ENCODE data around the gene ASCL4. TPM values are rescaled to one million over a fixed set of nuclear protein-coding genes. Genes with fewer than 3 reads are reported as not detected.
"Not testable (repeated sequence)": the region's sequence is repeated elsewhere in the genome, so short reads cannot be mapped to it uniquely, and the experiment has no call there.

The ASCL4 gene
- total and polyA plus RNA-seq, 2 of the 8 experiments (the other 6 are each of a cell fraction or from before 2014, with no cell fraction given): not detected

- not testable (repeated sequence) for H3K27me3 ChIP-seq (replicated peaks in 1 of 4; ENCODE audit: control insufficient read depth in 3 of 4, extremely low read depth in 1 of 4, insufficient read depth in 3 of 4, low read length in 3 of 4)
Measured at GRCh38 chr12:107727742-107728141, 46.8 kb upstream of the ASCL4 start.

More at GRCh38 chr12:107727742-107728141, 46.8 kb upstream of the ASCL4 start:
- H2BK120ac ChIP-seq (replicated peaks; ENCODE audit: low read depth, low read length); H3K9ac ChIP-seq (replicated peaks in 1 of 4; ENCODE audit: extremely low read depth in 1 of 4, low read depth in 3 of 4, low read length in 3 of 4); H3K36me3 ChIP-seq (ENCODE audit: control insufficient read depth in 2 of 4, insufficient read depth in 4 of 4, low read length in 3 of 4); H3K79me1 ChIP-seq (ENCODE audit: low read depth, low read length); H2BK15ac ChIP-seq (ENCODE audit: low read length); H4K5ac ChIP-seq (ENCODE audit: insufficient read length, low read depth, low read length); H3K23ac ChIP-seq (ENCODE audit: insufficient read length); FAIRE-seq; H3K9me3 ChIP-seq (ENCODE audit: insufficient read depth in 2 of 2, low read depth in 1 of 2, low read length in 1 of 2); CTCF ChIA-PET (ENCODE audit: partially characterized antibody); H2BK5ac ChIP-seq (ENCODE audit: low read depth, low read length); H2AFZ ChIP-seq (ENCODE audit: low read length); H3K4me2 ChIP-seq (ENCODE audit: insufficient read depth in 1 of 2, low read depth in 2 of 2, low read length in 2 of 2); POLR2A ChIA-PET (ENCODE audit: partially characterized antibody); H3K4me1 ChIP-seq (replicated peaks in 1 of 4; ENCODE audit: control insufficient read depth in 3 of 4, insufficient read depth in 4 of 4, low read length in 3 of 4); H4K20me1 ChIP-seq (replicated peaks in 1 of 2; ENCODE audit: control insufficient read depth in 1 of 2, insufficient read depth in 2 of 2, low read length in 2 of 2); H3K56ac ChIP-seq (replicated peaks; ENCODE audit: insufficient read length, low read depth, low read length); H3K23me2 ChIP-seq (ENCODE audit: low read depth, low read length); H2AK5ac ChIP-seq (ENCODE audit: low read depth, low read length); H4K8ac ChIP-seq (ENCODE audit: extremely low read depth, insufficient read depth, low read length); H3K4me3 ChIP-seq (ENCODE audit: extremely low read depth in 1 of 4, insufficient read depth in 2 of 4, low read depth in 3 of 4, low read length in 4 of 4); H2BK20ac ChIP-seq (ENCODE audit: low read length); H3K14ac ChIP-seq (ENCODE audit: insufficient read length); DNase-seq (ENCODE audit: low read depth in 1 of 2, low spot score in 2 of 2); H2BK12ac ChIP-seq (ENCODE audit: low read depth, low read length); H3K79me2 ChIP-seq (ENCODE audit: control insufficient read depth in 1 of 2, insufficient read depth in 2 of 2, low read length in 2 of 2); H4K91ac ChIP-seq (replicated peaks; ENCODE audit: insufficient read length, low read length); H3K27ac ChIP-seq (ENCODE audit: low read depth, low read length); H3K18ac ChIP-seq (ENCODE audit: extremely low read depth, low read length); H3K4ac ChIP-seq (replicated peaks; ENCODE audit: insufficient read length, low read depth, low read length): not testable (repeated sequence)
- WGBS, 2 experiments (ENCODE audit: extremely low coverage in 1 of 2, insufficient coverage in 1 of 2, insufficient read length in 1 of 2, insufficient replicate concordance in 2 of 2, low coverage in 1 of 2, low lambda C conversion rate in 2 of 2, missing lambda C conversion rate in 1 of 2): no CpG with 5 or more reads among the region's 1 CpG

Measured in H1 (cell line).